Measurements from ENCODE around the gene CEP72.

DNA sequence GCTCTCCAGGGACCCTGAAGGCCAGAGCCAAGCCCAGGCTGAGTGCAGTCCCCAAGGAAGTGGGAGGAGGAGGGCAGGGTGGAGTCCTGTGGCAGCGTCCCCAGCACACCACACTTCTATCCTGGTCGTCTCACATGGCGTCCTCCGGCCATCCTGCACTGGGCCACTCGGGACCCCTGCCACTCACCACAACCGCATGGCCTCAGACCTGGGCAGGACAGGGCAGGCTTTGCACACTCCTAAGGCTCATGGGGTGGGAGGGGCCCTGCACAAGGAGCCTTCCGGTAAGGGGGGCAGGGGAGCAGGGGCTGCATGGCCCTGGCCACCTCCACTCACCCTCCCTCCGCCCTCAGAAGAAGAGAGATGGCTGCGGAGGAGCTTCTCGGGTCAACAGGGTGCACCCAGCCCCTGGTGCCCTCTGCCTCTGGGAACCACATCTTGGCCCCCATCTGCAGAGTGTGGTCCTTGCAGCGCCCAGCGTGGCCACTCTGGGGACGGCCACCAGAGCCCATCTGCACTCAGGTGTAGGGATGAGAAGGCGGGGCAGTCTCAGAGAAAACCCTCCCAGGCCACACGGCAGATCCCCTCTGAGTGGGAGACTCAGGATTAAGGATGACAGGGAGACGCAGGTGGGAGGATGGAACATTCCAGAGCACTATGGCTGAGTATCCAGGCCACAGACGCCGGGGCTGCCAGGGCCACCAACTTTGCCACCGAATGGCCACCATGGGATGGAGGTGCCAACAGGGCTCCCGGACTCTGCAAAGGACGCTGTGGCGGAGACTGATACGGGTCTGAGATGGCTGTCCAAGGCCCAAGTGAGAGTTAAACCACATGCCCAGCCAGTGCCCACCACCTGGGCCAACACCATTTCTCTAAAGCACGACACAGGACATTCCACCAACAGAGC is 73.4 kb downstream of the CEP72 start:
- TF ChIP-seq, protein P1, sequence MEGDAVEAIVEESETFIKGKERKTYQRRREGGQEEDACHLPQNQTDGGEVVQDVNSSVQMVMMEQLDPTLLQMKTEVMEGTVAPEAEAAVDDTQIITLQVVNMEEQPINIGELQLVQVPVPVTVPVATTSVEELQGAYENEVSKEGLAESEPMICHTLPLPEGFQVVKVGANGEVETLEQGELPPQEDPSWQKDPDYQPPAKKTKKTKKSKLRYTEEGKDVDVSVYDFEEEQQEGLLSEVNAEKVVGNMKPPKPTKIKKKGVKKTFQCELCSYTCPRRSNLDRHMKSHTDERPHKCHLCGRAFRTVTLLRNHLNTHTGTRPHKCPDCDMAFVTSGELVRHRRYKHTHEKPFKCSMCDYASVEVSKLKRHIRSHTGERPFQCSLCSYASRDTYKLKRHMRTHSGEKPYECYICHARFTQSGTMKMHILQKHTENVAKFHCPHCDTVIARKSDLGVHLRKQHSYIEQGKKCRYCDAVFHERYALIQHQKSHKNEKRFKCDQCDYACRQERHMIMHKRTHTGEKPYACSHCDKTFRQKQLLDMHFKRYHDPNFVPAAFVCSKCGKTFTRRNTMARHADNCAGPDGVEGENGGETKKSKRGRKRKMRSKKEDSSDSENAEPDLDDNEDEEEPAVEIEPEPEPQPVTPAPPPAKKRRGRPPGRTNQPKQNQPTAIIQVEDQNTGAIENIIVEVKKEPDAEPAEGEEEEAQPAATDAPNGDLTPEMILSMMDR (IDR thresholded peaks at IDR 0.05; ENCODE audit: low read depth, low read length), result no peak
- TF ChIP-seq POLR2A (IDR thresholded peaks at IDR 0.05; ENCODE audit: extremely low read depth, insufficient read length) (no peak), MYC (IDR thresholded peaks at IDR 0.05; ENCODE audit: low read depth, low read length) (no peak)
- TF ChIP-seq, protein P2, sequence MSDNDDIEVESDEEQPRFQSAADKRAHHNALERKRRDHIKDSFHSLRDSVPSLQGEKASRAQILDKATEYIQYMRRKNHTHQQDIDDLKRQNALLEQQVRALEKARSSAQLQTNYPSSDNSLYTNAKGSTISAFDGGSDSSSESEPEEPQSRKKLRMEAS (IDR thresholded peaks at IDR 0.05; ENCODE audit: low read depth, low read length), result no peak

All from NB4 (cell line).